H1 (cell line): Measurements from ENCODE around the gene HACD2. TPM values are rescaled to one million over a fixed set of nuclear protein-coding genes. Genes with fewer than 3 reads are reported as not detected.

ENCODE experiments used
- CTCF ChIA-PET: fragments of 300-600 bp; sonication (Branson Sonifier 250); formaldehyde crosslinking; loops from one replicate; lab custom pipeline; 2021; ENCODE audit not compliant: partially characterized antibody; lab: Charles Lee
- POLR2A ChIA-PET: fragments of 300-600 bp; sonication (Branson Sonifier 250); formaldehyde crosslinking; loops from one replicate; lab custom pipeline; 2021; ENCODE audit warnings: inconsistent platforms; ENCODE audit not compliant: partially characterized antibody; lab: Charles Lee
- DNase-seq, 2 experiments: peaks; one replicate each; pipeline versions ENCODE4 v3.0.0 to v3.0.0-alpha.2; 2010 to 2022; ENCODE audit warnings: low spot score in 2 of 2, low read depth in 1 of 2, mixed read lengths in 1 of 2
- FAIRE-seq: peaks from 2 replicates; lab custom pipeline; 2011; peaks lifted over from hg19 to GRCh38; lab: Jason Lieb, UNC
- H2AFZ ChIP-seq: 2 replicates; pipeline ENCODE4 v1.8.1; 2012; ENCODE audit warnings: low read length, inconsistent platforms
- H2AK5ac ChIP-seq: 2 replicates; pipeline ENCODE4 v1.6.1; 2013; ENCODE audit warnings: low read depth, low read length
- H2BK120ac ChIP-seq: replicated peaks from 2 replicates; pipeline ENCODE3; 2013; ENCODE audit warnings: low read depth, low read length, inconsistent platforms
- H2BK12ac ChIP-seq: 2 replicates; pipeline ENCODE4 v1.6.1; 2013; ENCODE audit warnings: low read depth, low read length
- H2BK15ac ChIP-seq: 2 replicates; pipeline ENCODE4 v1.6.1; 2013; ENCODE audit warnings: low read length
- H2BK20ac ChIP-seq: 2 replicates; pipeline ENCODE4 v1.6.1; 2013; ENCODE audit warnings: low read length
- H2BK5ac ChIP-seq: 2 replicates; pipeline ENCODE4 v1.6.1; 2013; ENCODE audit warnings: low read depth, low read length
- H3K14ac ChIP-seq: 2 replicates; pipeline ENCODE4 v1.6.1; 2013; ENCODE audit warnings: inconsistent platforms; ENCODE audit not compliant: insufficient read length
- H3K18ac ChIP-seq: 2 replicates; pipeline ENCODE4 v1.6.1; 2013; ENCODE audit warnings: low read length; ENCODE audit errors: extremely low read depth
- H3K23ac ChIP-seq: 2 replicates; pipeline ENCODE4 v1.6.1; 2013; ENCODE audit warnings: inconsistent platforms; ENCODE audit not compliant: insufficient read length
- H3K23me2 ChIP-seq: 2 replicates; pipeline ENCODE4 v1.6.1; 2013; ENCODE audit warnings: low read depth, low read length
- H3K27ac ChIP-seq: 2 replicates; pipeline ENCODE4 v1.6.1; 2011; ENCODE audit warnings: low read depth, low read length, inconsistent platforms
- H3K27me3 ChIP-seq, 4 experiments: replicated peaks in 1 of 4; 1 replicate in 1 of 4; 2 replicates in 3 of 4; pipeline versions ENCODE4 v1.6.1 to v1.8.1; 2011 to 2013; ENCODE audit warnings: low read length in 3 of 4, mild to moderate bottlenecking in 3 of 4, inconsistent platforms in 2 of 4, mixed read lengths in 2 of 4, moderate library complexity in 1 of 4; ENCODE audit not compliant: control insufficient read depth in 3 of 4, insufficient read depth in 3 of 4; ENCODE audit errors: extremely low read depth in 1 of 4
- H3K36me3 ChIP-seq, 4 experiments: 2 replicates each; pipeline versions ENCODE4 v1.6.1 to v1.8.1; 2011 to 2013; ENCODE audit warnings: mild to moderate bottlenecking in 4 of 4, low read length in 3 of 4, moderate library complexity in 2 of 4, control low read depth in 1 of 4, inconsistent platforms in 1 of 4; ENCODE audit not compliant: insufficient read depth in 4 of 4, control insufficient read depth in 2 of 4
- H3K4ac ChIP-seq: replicated peaks from 2 replicates; pipeline ENCODE3; 2013; ENCODE audit warnings: low read length, low read depth, mixed read lengths, inconsistent platforms; ENCODE audit not compliant: insufficient read length
- H3K4me1 ChIP-seq, 4 experiments: replicated peaks in 1 of 4; 1 replicate in 1 of 4; 2 replicates in 3 of 4; pipeline versions ENCODE4 v1.6.1 to v1.8.1; 2011 to 2013; ENCODE audit warnings: low read length in 3 of 4, inconsistent platforms in 2 of 4, mixed read lengths in 1 of 4; ENCODE audit not compliant: insufficient read depth in 4 of 4, control insufficient read depth in 3 of 4
- H3K4me2 ChIP-seq, 2 experiments: 2 replicates each; pipeline versions ENCODE4 v1.6.1 to v1.8.1; 2011 to 2013; ENCODE audit warnings: low read depth in 2 of 2, low read length in 2 of 2, control low read depth in 1 of 2, inconsistent platforms in 1 of 2, mild to moderate bottlenecking in 1 of 2; ENCODE audit not compliant: insufficient read depth in 1 of 2
- H3K4me3 ChIP-seq, 4 experiments: fragments of 200-600, 300-600 bp in 1 of 4; sonication (generic), shearing (Covaris generic), sonication (Bioruptor Twin) in 1 of 4; 2 replicates each; pipeline versions ENCODE4 v1.5.1 to v1.8.1; 2011 to 2016; ENCODE audit warnings: low read length in 4 of 4, low read depth in 3 of 4, control low read depth in 2 of 4, inconsistent platforms in 2 of 4, mild to moderate bottlenecking in 2 of 4, mixed read lengths in 1 of 4, moderate library complexity in 1 of 4; ENCODE audit not compliant: insufficient read depth in 2 of 4; ENCODE audit errors: extremely low read depth in 1 of 4
- H3K56ac ChIP-seq: replicated peaks from 2 replicates; pipeline ENCODE3; 2013; ENCODE audit warnings: low read depth, mild to moderate bottlenecking, mixed read lengths, low read length, inconsistent platforms; ENCODE audit not compliant: insufficient read length
- H3K79me1 ChIP-seq: 2 replicates; pipeline ENCODE4 v1.6.1; 2013; ENCODE audit warnings: low read depth, low read length, control low read depth
- H3K79me2 ChIP-seq, 2 experiments: 2 replicates each; pipeline versions ENCODE4 v1.6.1 to v1.8.1; 2012 to 2013; ENCODE audit warnings: low read length in 2 of 2, mild to moderate bottlenecking in 2 of 2, inconsistent platforms in 1 of 2; ENCODE audit not compliant: insufficient read depth in 2 of 2, control insufficient read depth in 1 of 2
- H3K9ac ChIP-seq, 4 experiments: replicated peaks in 1 of 4; 1 replicate in 1 of 4; 2 replicates in 3 of 4; pipeline versions ENCODE4 v1.6.1 to v1.8.1; 2011 to 2013; ENCODE audit warnings: low read depth in 3 of 4, low read length in 3 of 4, control low read depth in 2 of 4, mild to moderate bottlenecking in 2 of 4, moderate library complexity in 2 of 4, inconsistent platforms in 1 of 4; ENCODE audit errors: extremely low read depth in 1 of 4
- H3K9me3 ChIP-seq, 2 experiments: 2 replicates each; pipeline versions ENCODE4 v1.6.1 to v1.8.1; 2012 to 2013; ENCODE audit warnings: mild to moderate bottlenecking in 2 of 2, moderate library complexity in 2 of 2, control low read depth in 1 of 2, inconsistent platforms in 1 of 2, low read depth in 1 of 2, low read length in 1 of 2, mixed read lengths in 1 of 2; ENCODE audit not compliant: insufficient read depth in 2 of 2
- H4K20me1 ChIP-seq, 2 experiments: replicated peaks in 1 of 2; 2 replicates each; pipeline versions ENCODE3 to v1.8.1; 2011 to 2013; ENCODE audit warnings: inconsistent platforms in 2 of 2, low read length in 2 of 2, mild to moderate bottlenecking in 1 of 2; ENCODE audit not compliant: insufficient read depth in 2 of 2, control insufficient read depth in 1 of 2
- H4K5ac ChIP-seq: 2 replicates; pipeline ENCODE4 v1.6.1; 2013; ENCODE audit warnings: low read length, low read depth, mixed read lengths, inconsistent platforms; ENCODE audit not compliant: insufficient read length
- H4K8ac ChIP-seq: 2 replicates; pipeline ENCODE4 v1.8.0; 2013; ENCODE audit warnings: mild to moderate bottlenecking, moderate library complexity, low read length, inconsistent platforms; ENCODE audit not compliant: insufficient read depth; ENCODE audit errors: extremely low read depth
- H4K91ac ChIP-seq: replicated peaks from 2 replicates; pipeline ENCODE3; 2013; ENCODE audit warnings: low read length, mixed read lengths, inconsistent platforms; ENCODE audit not compliant: insufficient read length
- ASH2L ChIP-seq: fragments of 200-600, 300-600 bp; sonication (generic); IDR thresholded peaks from one replicate; pipeline ENCODE4 v1.7.1; 2017; ENCODE audit warnings: low read length
- E2F6 ChIP-seq: IDR thresholded peaks from 2 replicates; pipeline ENCODE4 v1.6.1; 2012; ENCODE audit warnings: inconsistent platforms
- EZH2 ChIP-seq: fragments of 200-600 bp; sonication (generic); IDR thresholded peaks from 2 replicates; pipeline ENCODE4 v1.7.1; 2012; ENCODE audit warnings: low read depth, mild to moderate bottlenecking, moderate library complexity, low read length, inconsistent platforms; ENCODE audit not compliant: severe bottlenecking
- KDM4A ChIP-seq: IDR thresholded peaks from one replicate; pipeline ENCODE4 v1.7.1; 2012; ENCODE audit warnings: low read depth, mild to moderate bottlenecking, moderate library complexity, low read length, inconsistent platforms; ENCODE audit not compliant: severe bottlenecking
- POLR2AphosphoS5 ChIP-seq: IDR thresholded peaks from 2 replicates; pipeline ENCODE4 v1.6.1; 2011; ENCODE audit warnings: low read depth, low read length
- RAD21 ChIP-seq, 2 experiments: IDR thresholded peaks in 1 of 2; conservative IDR thresholded peaks in 1 of 2; 2 replicates each; pipeline ENCODE4 v1.6.1; 2011; ENCODE audit warnings: low read depth in 2 of 2, low read length in 2 of 2, improper control_type of control experiment in 1 of 2, inconsistent platforms in 1 of 2, mild to moderate bottlenecking in 1 of 2, moderate library complexity in 1 of 2
- RNF2 ChIP-seq: fragments of 200-900, 300-1000 bp; sonication (generic); IDR thresholded peaks from 2 replicates; pipeline ENCODE4 v1.7.1; 2016; ENCODE audit warnings: borderline replicate concordance, low read depth, mild to moderate bottlenecking, antibody characterized with exemption, low read length; ENCODE audit not compliant: poor library complexity, severe bottlenecking; ENCODE audit errors: missing control alignments
- SUZ12 ChIP-seq: fragments of 200-600 bp; sonication (generic); IDR thresholded peaks from 2 replicates; pipeline ENCODE4 v1.6.1; 2012; ENCODE audit warnings: mild to moderate bottlenecking, inconsistent platforms, low read length, moderate library complexity, mixed read lengths
- TEAD4 ChIP-seq: IDR thresholded peaks from 2 replicates; pipeline ENCODE4 v1.6.1; 2012; ENCODE audit warnings: low read depth, low read length, inconsistent platforms, mixed read lengths
- WGBS, 2 experiments: shearing (Covaris generic) in 1 of 2; methylation state at CpG; one replicate each; pipeline versions ENCODE4 v1.1.6 to v1.1.7; 2013 to 2015; ENCODE audit warnings: low lambda C conversion rate in 2 of 2, mixed read lengths in 2 of 2, inconsistent platforms in 1 of 2, low coverage in 1 of 2, missing lambda C conversion rate in 1 of 2; ENCODE audit not compliant: insufficient replicate concordance in 2 of 2, insufficient coverage in 1 of 2, insufficient read length in 1 of 2; ENCODE audit errors: extremely low coverage in 1 of 2, missing lambda C conversion rate in 1 of 2; 5-methylcytosine and 5-hydroxymethylcytosine counted together
- polyA plus RNA-seq, 7 experiments: library from polyadenylated mRNA; depleted of rRNA in 3 of 7; stranded (reverse) in 5 of 7; unstranded in 2 of 7; fragments of >200 nt in 5 of 7; fragments of 200-250 nt in 2 of 7; gene quantifications; 1 replicate in 5 of 7; 2 replicates in 1 of 7; 4 replicates in 1 of 7; pipeline versions ENCODE4 v1.2.1 to v1.2.3, GENCODE V29; 2011 to 2013; ENCODE audit warnings: missing spikeins in 2 of 7, mixed read lengths in 2 of 7
- total RNA-seq: library from RNA; stranded (reverse); fragmentation: NEBNext Ultra II Directional; extraction: Animal tissue kit (Norgen Biotek cat#: 25700); gene quantifications from 2 replicates; pipeline ENCODE4 v1.2.1, GENCODE V29; 2021
- TF ChIP-seq, protein P1 (sequence below): IDR thresholded peaks from 2 replicates; pipeline ENCODE4 v1.6.1; 2012; ENCODE audit warnings: inconsistent platforms

The HACD2 gene
- total and polyA plus RNA-seq, 2 of the 8 experiments (the other 6 are each of a cell fraction or from before 2014, with no cell fraction given) = 24.9 to 31.2 TPM

GRCh38 chr3:123448536-123449101 is 136.2 kb downstream of the HACD2 start, which contains the start of gene ADCY5:
ADCY5 (minus strand) TSS chr3:123449090; CDS start chr3:123448545, 545 bp downstream.
- peaks cover 10% of the 10 kb centered on the region; the same call in 1 of the 2 replicates for H3K23me2 ChIP-seq
- H4K5ac ChIP-seq = no peak within 1 kb of the TSS
- H3K4me2 ChIP-seq = peak within 1 kb of the TSS; percentile 62 to 81
- ChIA-PET CTCF (interaction anchor here (0.6 to 5.0 kb wide), 26 partner anchors 11 to 422 kb away, joined by 3 to 35 read pairs (median 5); partner anchors contain the start of gene SEMA5B), POLR2A (interaction anchor here (1.1 to 2.2 kb wide), 5 partner anchors 10 to 134 kb away, joined by 3 to 7 read pairs (median 6); no protein-coding TSS in a partner anchor)
- no peak within 1 kb of the TSS; the same call in 1 of the 2 replicates for H3K18ac ChIP-seq
- no peak within 1 kb of the TSS for H2AK5ac ChIP-seq
- H3K9ac ChIP-seq = peak within 1 kb of the TSS in 1 of 4 experiments; percentile 36; a peak in 1 of 7 replicates
- no peak within 1 kb of the TSS for H2BK5ac ChIP-seq
- H2BK12ac ChIP-seq = peak within 1 kb of the TSS; percentile 43; the same call in 1 of the 2 replicates
- H2AFZ ChIP-seq = no peak within 1 kb of the TSS; the same call in 1 of the 2 replicates
- DNase-seq (peak in 1 of 2 experiments; percentile 76), FAIRE-seq (no peak)
- peaks cover 2 to 4% of the 10 kb centered on the region in 2 experiments for H4K20me1 ChIP-seq
- H2BK120ac ChIP-seq = no peak within 1 kb of the TSS
- H3K27ac ChIP-seq = no peak within 1 kb of the TSS
- no peak within 1 kb of the TSS for H4K91ac ChIP-seq
- H3K4me1 ChIP-seq = peaks cover 0 to 12% (median 3%) of the 10 kb centered on the region in 4 experiments; a peak in 6 of 7 replicates
- H3K4me3 ChIP-seq = peak within 1 kb of the TSS; percentile 53 to 73 (median 63)
- H3K79me2 ChIP-seq = no peaks in the 10 kb centered on the region
- H3K36me3 ChIP-seq = peaks cover 0 to 2% (median 0%) of the 10 kb centered on the region in 4 experiments; a peak in 1 of 8 replicates
- no peak within 1 kb of the TSS for H3K14ac ChIP-seq
- no peaks in the 10 kb centered on the region for H3K9me3 ChIP-seq
- H2BK20ac ChIP-seq = no peak within 1 kb of the TSS
- peak within 1 kb of the TSS; percentile 53; the same call in 1 of the 2 replicates for H4K8ac ChIP-seq
- no peaks in the 10 kb centered on the region for H3K79me1 ChIP-seq
- H3K4ac ChIP-seq = no peak within 1 kb of the TSS
- 3% methylated on average over 35 of the region's 67 CpGs; no CpG with 5 or more reads in 1 of the 2 experiments for WGBS, 2 experiments
- H3K23ac ChIP-seq = no peak within 1 kb of the TSS
- TF ChIP-seq TEAD4 (no peak), RNF2 (peak; percentile 52), RAD21 (IDR thresholded peaks at IDR 0.05 in 1 of 2, conservative IDR thresholded peaks at IDR 0.05 in 1 of 2; ENCODE audit: low read depth in 2 of 2, low read length in 2 of 2) (peak in 1 of 2 experiments; percentile 1; a peak in 1 of 4 replicates), ASH2L (peak; percentile 57), SUZ12 (peak; percentile 66), E2F6 (peak; percentile 84), POLR2AphosphoS5 (no peak), EZH2 (peak; percentile 26), KDM4A (no peak)
- TF ChIP-seq, protein P1, sequence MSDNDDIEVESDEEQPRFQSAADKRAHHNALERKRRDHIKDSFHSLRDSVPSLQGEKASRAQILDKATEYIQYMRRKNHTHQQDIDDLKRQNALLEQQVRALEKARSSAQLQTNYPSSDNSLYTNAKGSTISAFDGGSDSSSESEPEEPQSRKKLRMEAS = peak; percentile 94
- peaks cover 11 to 39% (median 28%) of the 10 kb centered on the region in 4 experiments for H3K27me3 ChIP-seq
- H2BK15ac ChIP-seq = no peak within 1 kb of the TSS
- H3K56ac ChIP-seq = no peak within 1 kb of the TSS
